Right lung (tissue), 5 donors: ENCODE measurements around the gene TMEM143. TPM values are rescaled to one million over a fixed set of nuclear protein-coding genes. Genes with fewer than 3 reads are reported as not detected.
A peak's percentile ranks its signal among the peaks of the same experiment; 100 is the strongest.
"Not testable (repeated sequence)": the region's sequence is repeated elsewhere in the genome, so short reads cannot be mapped to it uniquely, and the experiment has no call there.

ENCODE experiments used
- DNase-seq, 2 donors: peaks; one replicate each; pipeline ENCODE4 v3.0.0-alpha.2; 2013
- polyA plus RNA-seq, 5 donors: library from polyadenylated mRNA; unstranded; fragments of 120-200 nt; gene quantifications; one replicate each; pipeline versions ENCODE4 v1.2.1 to v1.2.3, GENCODE V29; 2013; ENCODE audit warnings: inconsistent platforms in 1 of 5, low replicate concordance in 1 of 5; ENCODE audit not compliant: insufficient read length in 5 of 5, insufficient read depth in 1 of 5

Gene TMEM143
- polyA plus RNA-seq, 5 donors, result 6.6 to 9.2 (median 7.7) TPM

- DNase-seq, result peak; percentile 80 to 85
Observed at GRCh38 chr19:48391100-48392005, 27.6 kb upstream of the TMEM143 start, which contains the start of gene KDELR1. TSS of gene KDELR1 (minus strand) at chr19:48391551. CDS start at chr19:48391358, 193 bp downstream.

GRCh38 chr19:48390188-48391099 is 26.7 kb upstream of the TMEM143 start:
- peak; percentile 59 to 68 for DNase-seq

GRCh38 chr19:48386981-48387380 is 23.2 kb upstream of the TMEM143 start:
- DNase-seq, result no peak

- no peak for DNase-seq
Observed at GRCh38 chr19:48385461-48386087, 21.8 kb upstream of the TMEM143 start.

GRCh38 chr19:48382286-48382685 is 18.5 kb upstream of the TMEM143 start:
- DNase-seq, result no peak

- DNase-seq, result no peak
Observed at GRCh38 chr19:48381178-48381950, 17.6 kb upstream of the TMEM143 start.

GRCh38 chr19:48379058-48379457 is 15.3 kb upstream of the TMEM143 start:
- no peak for DNase-seq

- no peak for DNase-seq
Observed at GRCh38 chr19:48378194-48378570, 14.4 kb upstream of the TMEM143 start.

- DNase-seq, result no peak
Observed at GRCh38 chr19:48373567-48373966, 9.8 kb upstream of the TMEM143 start.

GRCh38 chr19:48372904-48373303 is 9.2 kb upstream of the TMEM143 start:
- no peak for DNase-seq

- DNase-seq, result not testable (repeated sequence)
Observed at GRCh38 chr19:48371771-48372170, 8.0 kb upstream of the TMEM143 start.

GRCh38 chr19:48371367-48371766 is 7.6 kb upstream of the TMEM143 start:
- no peak for DNase-seq

GRCh38 chr19:48370955-48371354 is 7.2 kb upstream of the TMEM143 start:
- DNase-seq, result no peak

- DNase-seq, result no peak
Observed at GRCh38 chr19:48368936-48369335, 5.2 kb upstream of the TMEM143 start.

- DNase-seq, result no peak
Observed at GRCh38 chr19:48367855-48368254, 4.1 kb upstream of the TMEM143 start.

- DNase-seq, result no peak
Observed at GRCh38 chr19:48365602-48366001, 1.9 kb upstream of the TMEM143 start.

GRCh38 chr19:48364598-48365348 is 1.0 kb upstream of the TMEM143 start:
- no peak for DNase-seq

GRCh38 chr19:48363500-48363809 is 285 bp downstream of the TMEM143 start:
- DNase-seq, result no peak

- peak; percentile 91 to 93 for DNase-seq
Observed at GRCh38 chr19:48362716-48363499, 832 bp downstream of the TMEM143 start.

GRCh38 chr19:48361912-48362311 is 1.8 kb downstream of the TMEM143 start:
- no peak for DNase-seq
